B cell (primary cell): Measurements from ENCODE around the gene DMRT1.

Experiments used
- CTCF ChIP-seq: fragments of 200-600 bp; IDR thresholded peaks from one replicate; pipeline ENCODE4 v1.8.0; 2022; ENCODE audit warnings: antibody characterized with exemption, mild to moderate bottlenecking
- EZH2 ChIP-seq: IDR thresholded peaks from 2 replicates; pipeline ENCODE4 v1.6.1; 2012; ENCODE audit warnings: borderline replicate concordance, low read depth, mild to moderate bottlenecking, moderate library complexity, low read length; ENCODE audit not compliant: insufficient read depth, poor library complexity, severe bottlenecking

GRCh38 chr9:973295-973834 is 131.9 kb downstream of the DMRT1 start:
- TF ChIP-seq EZH2, result no peak
- no peak for TF ChIP-seq CTCF
